Upper lobe of left lung (tissue), 6 donors: ENCODE measurements around the gene DONSON. TPM values are rescaled to one million over a fixed set of nuclear protein-coding genes. Genes with fewer than 3 reads are reported as not detected.

Experiments used
- ATAC-seq, 2 donors: fragments of 200-7000 bp; cut with Tn5 transposase; one replicate each; pipeline ENCODE4 v1.9.1; 2022; ENCODE audit warnings: mild to moderate bottlenecking in 2 of 2, moderate library complexity in 2 of 2; ENCODE audit not compliant: low FRiP score in 2 of 2
- DNase-seq, 2 donors: peaks; one replicate each; pipeline ENCODE4 v3.0.0-alpha.2; 2019 to 2020
- H3K27ac ChIP-seq, 4 donors: fragments of 200-600 bp; sonication (generic); one replicate each; pipeline ENCODE4 v1.5.1; 2016 to 2019
- H3K27me3 ChIP-seq, 4 donors: fragments of 200-600 bp; sonication (generic); one replicate each; pipeline ENCODE4 v1.5.1; 2017 to 2019
- H3K36me3 ChIP-seq, 4 donors: fragments of 200-600 bp; sonication (generic); one replicate each; pipeline ENCODE4 v1.5.1; 2016 to 2019
- H3K4me1 ChIP-seq, 4 donors: fragments of 200-600 bp; sonication (generic); one replicate each; pipeline ENCODE4 v1.5.1; 2018 to 2019
- H3K4me3 ChIP-seq, 4 donors: fragments of 200-600 bp; sonication (generic); one replicate each; pipeline ENCODE4 v1.5.1; 2017 to 2019; ENCODE audit warnings: mild to moderate bottlenecking in 2 of 4, moderate library complexity in 1 of 4
- H3K9me3 ChIP-seq, 4 donors: fragments of 200-600 bp; sonication (generic); one replicate each; pipeline ENCODE4 v1.5.1; 2018 to 2019
- EP300 ChIP-seq, 4 donors: sonication (generic); formaldehyde crosslinking; IDR thresholded peaks; one replicate each; pipeline ENCODE4 v1.5.1; 2017; ENCODE audit warnings: antibody characterized with exemption in 4 of 4, control low read depth in 2 of 4
- POLR2A ChIP-seq, 4 donors: fragments of 450-650 bp; IDR thresholded peaks; one replicate each; pipeline ENCODE4 v1.5.1; 2016 to 2017; ENCODE audit warnings: antibody characterized with exemption in 4 of 4, mild to moderate bottlenecking in 2 of 4
- POLR2AphosphoS5 ChIP-seq, 2 donors: sonication (generic); formaldehyde crosslinking; IDR thresholded peaks; one replicate each; pipeline ENCODE4 v1.5.1; 2017; ENCODE audit warnings: antibody characterized with exemption in 2 of 2
- WGBS, 2 donors: methylation state at CpG; one replicate each; pipeline ENCODE4 v1.1.5; 2017 to 2018; 5-methylcytosine and 5-hydroxymethylcytosine counted together
- total RNA-seq, 6 donors: library from RNA; depleted of rRNA in 4 of 6; stranded (reverse); fragments of >200 nt in 4 of 6; gene quantifications; one replicate each; pipeline versions ENCODE4 v1.1.0 to v1.2.1, GENCODE V29; 2016 to 2021
- TF ChIP-seq, protein P1 (sequence below), 6 experiments: fragments of 450-650 bp in 4 of 6; fragments of 200-600 bp in 2 of 6; sonication (generic) in 2 of 6; IDR thresholded peaks; one replicate each; pipeline ENCODE4 v1.5.1; 2016 to 2019; ENCODE audit warnings: antibody characterized with exemption in 6 of 6
- donor health status: DM: no; HTN: no; CAD: no; lungs with moderate emphysema.
- donor health status: DM: no; HTN: yes; CAD: no; lungs with severe emphysema.

DONSON gene
- total RNA-seq, 6 donors from 2014 or later = 4.3 to 19.2 (median 6.3) TPM

GRCh38 chr21:33540711-33541104 lies 47.8 kb downstream of the DONSON start:
- WGBS, 2 donors = 65 to 68% methylated on average over 3 of the region's 3 CpGs
- no peaks in the 10 kb centered on the region for H3K27me3 ChIP-seq
- H3K27ac ChIP-seq = peak overlapping the region; percentile 94 to 99 (median 99)
- no peak for TF ChIP-seq POLR2AphosphoS5 (IDR thresholded peaks at IDR 0.05)
- TF ChIP-seq, protein P1, sequence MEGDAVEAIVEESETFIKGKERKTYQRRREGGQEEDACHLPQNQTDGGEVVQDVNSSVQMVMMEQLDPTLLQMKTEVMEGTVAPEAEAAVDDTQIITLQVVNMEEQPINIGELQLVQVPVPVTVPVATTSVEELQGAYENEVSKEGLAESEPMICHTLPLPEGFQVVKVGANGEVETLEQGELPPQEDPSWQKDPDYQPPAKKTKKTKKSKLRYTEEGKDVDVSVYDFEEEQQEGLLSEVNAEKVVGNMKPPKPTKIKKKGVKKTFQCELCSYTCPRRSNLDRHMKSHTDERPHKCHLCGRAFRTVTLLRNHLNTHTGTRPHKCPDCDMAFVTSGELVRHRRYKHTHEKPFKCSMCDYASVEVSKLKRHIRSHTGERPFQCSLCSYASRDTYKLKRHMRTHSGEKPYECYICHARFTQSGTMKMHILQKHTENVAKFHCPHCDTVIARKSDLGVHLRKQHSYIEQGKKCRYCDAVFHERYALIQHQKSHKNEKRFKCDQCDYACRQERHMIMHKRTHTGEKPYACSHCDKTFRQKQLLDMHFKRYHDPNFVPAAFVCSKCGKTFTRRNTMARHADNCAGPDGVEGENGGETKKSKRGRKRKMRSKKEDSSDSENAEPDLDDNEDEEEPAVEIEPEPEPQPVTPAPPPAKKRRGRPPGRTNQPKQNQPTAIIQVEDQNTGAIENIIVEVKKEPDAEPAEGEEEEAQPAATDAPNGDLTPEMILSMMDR (IDR thresholded peaks at IDR 0.05) = no peak
- peaks cover 6 to 29% (median 18%) of the 10 kb centered on the region in 4 donors for H3K36me3 ChIP-seq
- DNase-seq = no peak
- no peaks in the 10 kb centered on the region for H3K9me3 ChIP-seq
- peaks cover 24 to 31% (median 28%) of the 10 kb centered on the region in 4 donors for H3K4me1 ChIP-seq
- H3K4me3 ChIP-seq = peak overlapping the region in 2 of 4 donors; percentile 70 to 73
- ATAC-seq = no peak

DNA sequence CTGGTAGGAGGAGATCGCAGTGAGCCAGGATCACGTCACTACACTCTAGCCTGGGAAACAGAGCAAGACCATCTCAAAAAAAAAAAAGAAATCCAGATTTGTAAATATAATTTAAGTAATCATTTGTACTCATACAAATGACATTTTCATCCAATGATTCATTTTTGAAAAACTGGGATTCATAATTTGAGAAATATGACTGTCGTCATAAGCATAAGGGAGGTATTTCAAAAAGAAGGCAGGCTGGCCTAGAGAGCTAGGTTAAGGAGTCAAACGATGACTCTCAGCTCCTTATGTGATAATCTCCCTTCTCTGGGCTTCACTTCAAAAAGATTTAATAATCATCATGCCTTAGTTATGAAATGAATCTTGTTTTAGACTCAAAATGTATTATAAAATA lies 48.9 kb downstream of the DONSON start:
- Histone ChIP-seq H3K9me3 (no peaks in the 10 kb centered on the region), H3K4me1 (peaks cover 13 to 20% (median 17%) of the 10 kb centered on the region in 4 donors), H3K36me3 (peaks cover 6 to 40% (median 20%) of the 10 kb centered on the region in 4 donors), H3K4me3 (no peak overlapping the region), H3K27ac (no peak overlapping the region), H3K27me3 (no peaks in the 10 kb centered on the region)
- 85 to 89% methylated on average over 4 of the region's 4 CpGs for WGBS, 2 donors
- DNase-seq (no peak), ATAC-seq (no peak)
- TF ChIP-seq, protein P1 (IDR thresholded peaks at IDR 0.05) = no peak
- TF ChIP-seq POLR2AphosphoS5 (IDR thresholded peaks at IDR 0.05) = no peak
- no peak for TF ChIP-seq EP300 (IDR thresholded peaks at IDR 0.05)
- TF ChIP-seq POLR2A (IDR thresholded peaks at IDR 0.05) = no peak

DNA sequence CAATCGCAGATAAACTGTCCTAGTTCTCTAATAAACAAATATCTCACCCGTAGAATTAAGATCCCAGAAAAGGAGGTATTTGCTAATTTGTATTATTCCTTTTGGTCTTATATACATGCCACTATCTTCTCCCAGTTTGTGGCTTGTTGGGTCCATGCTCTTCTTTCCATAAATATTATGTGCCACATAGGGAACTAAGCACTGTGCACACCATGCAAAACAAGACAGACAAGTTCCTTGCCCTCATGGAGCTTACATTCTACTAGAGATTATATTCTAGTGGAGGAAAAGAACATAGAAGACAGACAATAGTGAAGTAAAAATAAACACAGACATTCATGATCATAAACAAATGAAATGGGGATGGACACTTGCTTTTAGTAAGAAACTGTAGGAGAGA lies 51.3 kb downstream of the DONSON start:
- Histone ChIP-seq H3K4me1 (peaks cover 9 to 15% (median 12%) of the 10 kb centered on the region in 4 donors), H3K36me3 (peaks cover 6 to 64% (median 39%) of the 10 kb centered on the region in 4 donors), H3K27ac (no peak overlapping the region), H3K4me3 (no peak overlapping the region), H3K27me3 (no peaks in the 10 kb centered on the region), H3K9me3 (no peaks in the 10 kb centered on the region)
- TF ChIP-seq, protein P1 (IDR thresholded peaks at IDR 0.05) = no peak
- TF ChIP-seq POLR2A (IDR thresholded peaks at IDR 0.05) (no peak), POLR2AphosphoS5 (IDR thresholded peaks at IDR 0.05) (no peak), EP300 (IDR thresholded peaks at IDR 0.05) (no peak)
- 93 to 95% methylated on average over 2 of the region's 2 CpGs for WGBS, 2 donors
- ATAC-seq = no peak
- DNase-seq = no peak

DNA sequence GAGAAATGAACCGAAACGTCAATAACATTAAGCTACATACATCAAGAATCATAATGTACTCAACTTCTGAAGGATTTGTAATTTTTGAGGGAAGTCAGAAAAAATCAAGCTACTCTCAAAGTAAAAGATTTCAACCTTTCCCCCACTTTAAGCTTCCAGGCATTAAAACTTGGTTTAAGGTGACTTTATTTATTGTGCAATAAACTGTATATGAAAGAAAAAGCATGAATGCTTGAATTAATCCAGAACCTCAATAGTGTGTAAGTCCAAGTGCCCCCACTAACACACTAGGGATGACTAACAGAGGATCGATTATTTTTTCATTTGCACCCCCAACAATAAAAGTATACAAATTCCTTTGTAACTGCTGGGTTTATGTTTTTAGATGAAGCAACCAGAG lies 57.5 kb downstream of the DONSON start:
- TF ChIP-seq, protein P1 (IDR thresholded peaks at IDR 0.05) = no peak
- TF ChIP-seq POLR2AphosphoS5 (IDR thresholded peaks at IDR 0.05) (no peak), EP300 (IDR thresholded peaks at IDR 0.05) (no peak), POLR2A (IDR thresholded peaks at IDR 0.05) (no peak)
- no peak for ATAC-seq
- Histone ChIP-seq H3K27ac (no peak overlapping the region), H3K4me1 (no peaks in the 10 kb centered on the region), H3K36me3 (peaks cover 9 to 99% (median 55%) of the 10 kb centered on the region in 4 donors), H3K9me3 (no peaks in the 10 kb centered on the region), H3K27me3 (no peaks in the 10 kb centered on the region), H3K4me3 (no peak overlapping the region)
- DNase-seq = no peak
- 90 to 95% methylated on average over 3 of the region's 3 CpGs for WGBS, 2 donors

Other genes with a start within 250 kb of the DONSON start
- 10 to 100 TPM; 35.6 to 89.8 (median 62.0) TPM for gene IFNGR2, start 185.3 kb downstream of the DONSON start, total RNA-seq
- 100 to 1,000 TPM in 2 of 6 donors, 10 to 100 TPM in 4; 45.1 to 155 (median 68.0) TPM for gene TMEM50B, start 108.7 kb downstream of the DONSON start, total RNA-seq
- gene DNAJC28, start 97.0 kb downstream of the DONSON start, total RNA-seq = 1 to 10 TPM in 5 of 6 donors, under 1 TPM in 1; 0.55 to 3.1 (median 1.6) TPM
- gene GART, start 46.6 kb downstream of the DONSON start, total RNA-seq = 10 to 100 TPM; 55.9 to 89.8 (median 64.3) TPM
- gene SON, start 45.6 kb downstream of the DONSON start, total RNA-seq = 1,000 to 10,000 TPM in 1 of 6 donors, 100 to 1,000 TPM in 5; 236 to 1,038 (median 307) TPM
- 10 to 100 TPM; 20.2 to 80.7 (median 31.7) TPM for gene CRYZL1, start 53.1 kb upstream of the DONSON start, total RNA-seq
- gene ITSN1, start 53.8 kb upstream of the DONSON start, total RNA-seq = 100 to 1,000 TPM in 1 of 6 donors, 10 to 100 TPM in 5; 19.3 to 103 (median 38.7) TPM